ENCODE results near the gene PXYLP1. TPM values are rescaled to one million over a fixed set of nuclear protein-coding genes. Genes with fewer than 3 reads are reported as not detected.

The PXYLP1 gene
- total and polyA plus RNA-seq, 2 experiments from 2014 or later = 15.8 to 18.7 TPM

GRCh38 chr3:141337991-141338390, 106.4 kb downstream of the PXYLP1 start:
- H3K4me1 ChIP-seq (ENCODE audit: insufficient read depth) = peaks cover 33% of the 10 kb centered on the region
- H3K4me3 ChIP-seq = no peak overlapping the region
- H4K20me1 ChIP-seq (ENCODE audit: insufficient read depth) = no peaks in the 10 kb centered on the region
- no peak overlapping the region for H2AFZ ChIP-seq
- no peak for DNase-seq
- no peak overlapping the region for H3K9ac ChIP-seq
- 93 to 100% methylated on average over 2 of the region's 2 CpGs for whole genome bisulfite sequencing, 2 experiments (ENCODE audit: low coverage in 1 of 2, low lambda C conversion rate in 2 of 2, missing lambda C conversion rate in 2 of 2)
- no peaks in the 10 kb centered on the region for H3K9me3 ChIP-seq (ENCODE audit: low read depth)
- peak overlapping the region; percentile 66; the same call in 1 of the 2 replicates for H3K27ac ChIP-seq
- H3K4me2 ChIP-seq (ENCODE audit: unreplicated experiment) = no peak overlapping the region
- no peaks in the 10 kb centered on the region for H3K27me3 ChIP-seq (replicated peaks; ENCODE audit: insufficient read depth)
- no peaks in the 10 kb centered on the region for H3K36me3 ChIP-seq (ENCODE audit: low read depth)
- in situ Hi-C loops (cut with MboI) = no loop called here
- H3K9me2 ChIP-seq (ENCODE audit: insufficient read depth) = no peaks in the 10 kb centered on the region
- peaks cover 29% of the 10 kb centered on the region for H3F3A ChIP-seq (ENCODE audit: insufficient read depth)
- no peaks in the 10 kb centered on the region for H3K79me2 ChIP-seq (ENCODE audit: insufficient read depth)
- no peak for TF ChIP-seq EZH2phosphoT487 (IDR thresholded peaks at IDR 0.05; ENCODE audit: insufficient read depth, low read depth)
- TF ChIP-seq EZH2 (IDR thresholded peaks at IDR 0.05; ENCODE audit: insufficient read depth, poor library complexity, severe bottlenecking) = no peak

- Histone ChIP-seq H3K9ac (no peak overlapping the region), H4K20me1 (ENCODE audit: insufficient read depth) (no peaks in the 10 kb centered on the region), H3K27me3 (replicated peaks; ENCODE audit: insufficient read depth) (no peaks in the 10 kb centered on the region), H2AFZ (no peak overlapping the region), H3K4me2 (ENCODE audit: unreplicated experiment) (no peak overlapping the region), H3K9me3 (ENCODE audit: low read depth) (no peaks in the 10 kb centered on the region), H3K27ac (no peak overlapping the region), H3K9me2 (ENCODE audit: insufficient read depth) (no peaks in the 10 kb centered on the region), H3K4me1 (ENCODE audit: insufficient read depth) (peaks cover 30% of the 10 kb centered on the region), H3F3A (ENCODE audit: insufficient read depth) (peaks cover 28% of the 10 kb centered on the region), H3K4me3 (no peak overlapping the region), H3K79me2 (ENCODE audit: insufficient read depth) (no peaks in the 10 kb centered on the region), H3K36me3 (ENCODE audit: low read depth) (no peaks in the 10 kb centered on the region)
- no peak for DNase-seq
- in situ Hi-C loops (cut with MboI) = no loop called here
- TF ChIP-seq EZH2 (IDR thresholded peaks at IDR 0.05; ENCODE audit: insufficient read depth, poor library complexity, severe bottlenecking) (no peak), EZH2phosphoT487 (IDR thresholded peaks at IDR 0.05; ENCODE audit: insufficient read depth, low read depth) (no peak)
These were observed 107.3 kb downstream of the PXYLP1 start for GRCh38 chr3:141338881-141339280.

- DNase-seq = no peak
- peaks cover 17% of the 10 kb centered on the region for H3K4me1 ChIP-seq (ENCODE audit: insufficient read depth)
- H2AFZ ChIP-seq = no peak overlapping the region
- H3K4me2 ChIP-seq (ENCODE audit: unreplicated experiment) = no peak overlapping the region
- no peak overlapping the region for H3K4me3 ChIP-seq
- no peak overlapping the region for H3K9ac ChIP-seq
- H3K9me2 ChIP-seq (ENCODE audit: insufficient read depth) = no peaks in the 10 kb centered on the region
- WGBS, 2 experiments (ENCODE audit: low coverage in 1 of 2, low lambda C conversion rate in 2 of 2, missing lambda C conversion rate in 2 of 2) = 95% methylated on average over 1 of the region's 1 CpG
- in situ Hi-C loops (cut with MboI) = no loop called here
- peaks cover 15% of the 10 kb centered on the region for H3F3A ChIP-seq (ENCODE audit: insufficient read depth)
- no peak for TF ChIP-seq EZH2phosphoT487 (IDR thresholded peaks at IDR 0.05; ENCODE audit: insufficient read depth, low read depth)
- TF ChIP-seq EZH2 (IDR thresholded peaks at IDR 0.05; ENCODE audit: insufficient read depth, poor library complexity, severe bottlenecking) = no peak
- no peaks in the 10 kb centered on the region for H3K9me3 ChIP-seq (ENCODE audit: low read depth)
- H3K27me3 ChIP-seq (replicated peaks; ENCODE audit: insufficient read depth) = no peaks in the 10 kb centered on the region
- H3K79me2 ChIP-seq (ENCODE audit: insufficient read depth) = no peaks in the 10 kb centered on the region
- H4K20me1 ChIP-seq (ENCODE audit: insufficient read depth) = no peaks in the 10 kb centered on the region
- no peaks in the 10 kb centered on the region for H3K36me3 ChIP-seq (ENCODE audit: low read depth)
- no peak overlapping the region for H3K27ac ChIP-seq
These were observed 109.9 kb downstream of the PXYLP1 start for GRCh38 chr3:141341536-141341935.

GRCh38 chr3:141342386-141342785, 110.8 kb downstream of the PXYLP1 start:
- no peak for TF ChIP-seq EZH2 (IDR thresholded peaks at IDR 0.05; ENCODE audit: insufficient read depth, poor library complexity, severe bottlenecking)
- TF ChIP-seq EZH2phosphoT487 (IDR thresholded peaks at IDR 0.05; ENCODE audit: insufficient read depth, low read depth) = no peak
- in situ Hi-C loops (cut with MboI) = no loop called here
- no peaks in the 10 kb centered on the region for H3K27me3 ChIP-seq (replicated peaks; ENCODE audit: insufficient read depth)
- peaks cover 7% of the 10 kb centered on the region for H3F3A ChIP-seq (ENCODE audit: insufficient read depth)
- H3K4me2 ChIP-seq (ENCODE audit: unreplicated experiment) = no peak overlapping the region
- 69 to 71% methylated on average over 5 of the region's 5 CpGs for WGBS, 2 experiments (ENCODE audit: low coverage in 1 of 2, low lambda C conversion rate in 2 of 2, missing lambda C conversion rate in 2 of 2)
- H3K79me2 ChIP-seq (ENCODE audit: insufficient read depth) = no peaks in the 10 kb centered on the region
- no peak overlapping the region for H3K9ac ChIP-seq
- DNase-seq = no peak
- no peaks in the 10 kb centered on the region for H4K20me1 ChIP-seq (ENCODE audit: insufficient read depth)
- no peaks in the 10 kb centered on the region for H3K9me3 ChIP-seq (ENCODE audit: low read depth)
- no peaks in the 10 kb centered on the region for H3K9me2 ChIP-seq (ENCODE audit: insufficient read depth)
- no peak overlapping the region for H3K27ac ChIP-seq
- H2AFZ ChIP-seq = no peak overlapping the region
- no peaks in the 10 kb centered on the region for H3K36me3 ChIP-seq (ENCODE audit: low read depth)
- no peak overlapping the region for H3K4me3 ChIP-seq
- peaks cover 15% of the 10 kb centered on the region for H3K4me1 ChIP-seq (ENCODE audit: insufficient read depth)

- Histone ChIP-seq H4K20me1 (ENCODE audit: insufficient read depth) (no peaks in the 10 kb centered on the region), H3K4me2 (ENCODE audit: unreplicated experiment) (no peak overlapping the region), H3K9me3 (ENCODE audit: low read depth) (no peaks in the 10 kb centered on the region), H3K79me2 (ENCODE audit: insufficient read depth) (no peaks in the 10 kb centered on the region), H3K36me3 (ENCODE audit: low read depth) (no peaks in the 10 kb centered on the region), H3K9ac (no peak overlapping the region), H3K27me3 (replicated peaks; ENCODE audit: insufficient read depth) (no peaks in the 10 kb centered on the region), H3K27ac (no peak overlapping the region), H3K9me2 (ENCODE audit: insufficient read depth) (no peaks in the 10 kb centered on the region), H2AFZ (no peak overlapping the region), H3F3A (ENCODE audit: insufficient read depth) (0 out of 2 replicates have a peak, but pooled peaks cover under 1% of the 10 kb centered on the region), H3K4me1 (ENCODE audit: insufficient read depth) (peaks cover 11% of the 10 kb centered on the region), H3K4me3 (no peak overlapping the region)
- in situ Hi-C loops (cut with MboI) = no loop called here
- TF ChIP-seq EZH2phosphoT487 (IDR thresholded peaks at IDR 0.05; ENCODE audit: insufficient read depth, low read depth) (no peak), EZH2 (IDR thresholded peaks at IDR 0.05; ENCODE audit: insufficient read depth, poor library complexity, severe bottlenecking) (no peak)
- WGBS, 2 experiments (ENCODE audit: low coverage in 1 of 2, low lambda C conversion rate in 2 of 2, missing lambda C conversion rate in 2 of 2) = 61 to 65% methylated on average over 2 of the region's 2 CpGs
- DNase-seq = no peak
These were observed 111.5 kb downstream of the PXYLP1 start for GRCh38 chr3:141343077-141343476.

Data from GM23248 (cell line).